Activated naive CD8-positive, alpha-beta T cell treated with anti-CD3 and anti-CD28 coated beads, Interleukin-2, amount 50 U/mL, for 24 hours (primary cell): ENCODE data around the gene HBM.
"Not testable (repeated sequence)": the region's sequence is repeated elsewhere in the genome, so short reads cannot be mapped to it uniquely, and the experiment has no call there.

Source experiments
- ATAC-seq: fragments of 150-1000 bp; cut with Tn5 transposase; one replicate; pipeline ENCODE4 v1.10.0; 2021
- DNase-seq: peaks from one replicate; pipeline ENCODE4 v3.0.0; 2021
- H3K27ac Mint-ChIP-seq: one replicate; pipeline ENCODE4 v1.8.0; 2021; ENCODE audit warnings: mild to moderate bottlenecking, mixed read lengths
- H3K27me3 Mint-ChIP-seq: one replicate; pipeline ENCODE4 v1.8.0; 2021; ENCODE audit warnings: mixed read lengths
- H3K36me3 Mint-ChIP-seq: one replicate; pipeline ENCODE4 v1.8.0; 2021; ENCODE audit warnings: low read depth, mixed read lengths
- H3K4me1 Mint-ChIP-seq: one replicate; pipeline ENCODE4 v1.8.0; 2021; ENCODE audit warnings: mixed read lengths
- H3K4me3 Mint-ChIP-seq: one replicate; pipeline ENCODE4 v1.8.0; 2021; ENCODE audit warnings: mild to moderate bottlenecking, moderate library complexity, mixed read lengths
- H3K9me3 Mint-ChIP-seq: one replicate; pipeline ENCODE4 v1.8.0; 2021; ENCODE audit warnings: mixed read lengths

Gene HBM

GRCh38 chr16:133716-134115, 32.1 kb upstream of the HBM start:
- Mint-ChIP-seq H3K4me3 (no peak overlapping the region), H3K27me3 (no peaks in the 10 kb centered on the region), H3K27ac (no peak overlapping the region), H3K4me1 (peaks cover 39% of the 10 kb centered on the region), H3K9me3 (no peaks in the 10 kb centered on the region), H3K36me3 (peaks cover 11% of the 10 kb centered on the region)
- ATAC-seq (no peak), DNase-seq (no peak)

- Mint-ChIP-seq H3K36me3 (peaks cover 11% of the 10 kb centered on the region), H3K27ac (peak overlapping the region; percentile 73), H3K4me3 (peak overlapping the region; percentile 86), H3K27me3 (no peaks in the 10 kb centered on the region), H3K9me3 (no peaks in the 10 kb centered on the region), H3K4me1 (peaks cover 24% of the 10 kb centered on the region)
- ATAC-seq (no peak), DNase-seq (peak; percentile 26)
These were observed 27.7 kb upstream of the HBM start for GRCh38 chr16:138049-138417.

GRCh38 chr16:140175-140857, 25.5 kb upstream of the HBM start:
- Mint-ChIP-seq H3K27me3 (peaks cover 10% of the 10 kb centered on the region), H3K4me3 (peak overlapping the region; percentile 50), H3K36me3 (peaks cover 5% of the 10 kb centered on the region), H3K4me1 (peaks cover 15% of the 10 kb centered on the region), H3K9me3 (no peaks in the 10 kb centered on the region), H3K27ac (no peak overlapping the region)
- ATAC-seq (no peak), DNase-seq (no peak)

GRCh38 chr16:142405-142967, 23.3 kb upstream of the HBM start:
- Mint-ChIP-seq H3K4me3 (no peak overlapping the region), H3K27ac (no peak overlapping the region)

GRCh38 chr16:143047-143446, 22.7 kb upstream of the HBM start:
- H3K27ac Mint-ChIP-seq: no peak overlapping the region
- H3K9me3 Mint-ChIP-seq: no peaks in the 10 kb centered on the region
- H3K4me3 Mint-ChIP-seq: no peak overlapping the region
- peaks cover 10% of the 10 kb centered on the region for H3K27me3 Mint-ChIP-seq
- H3K36me3 Mint-ChIP-seq: no peaks in the 10 kb centered on the region
- peaks cover 4% of the 10 kb centered on the region for H3K4me1 Mint-ChIP-seq
- ATAC-seq: no peak
- DNase-seq: no peak

More at GRCh38 chr16:142405-142967, 23.3 kb upstream of the HBM start:
- Mint-ChIP-seq H3K9me3 (no peaks in the 10 kb centered on the region), H3K36me3 (peaks cover 2% of the 10 kb centered on the region), H3K4me1 (peaks cover 4% of the 10 kb centered on the region), H3K27me3 (peaks cover 10% of the 10 kb centered on the region)
- ATAC-seq: no peak
- DNase-seq: no peak

GRCh38 chr16:143456-143855, 22.3 kb upstream of the HBM start:
- H3K36me3 Mint-ChIP-seq: no peaks in the 10 kb centered on the region
- H3K4me3 Mint-ChIP-seq: no peak overlapping the region
- H3K4me1 Mint-ChIP-seq: peaks cover 4% of the 10 kb centered on the region
- no peaks in the 10 kb centered on the region for H3K9me3 Mint-ChIP-seq
- H3K27ac Mint-ChIP-seq: no peak overlapping the region
- H3K27me3 Mint-ChIP-seq: peaks cover 13% of the 10 kb centered on the region
- ATAC-seq (no peak), DNase-seq (no peak)

- Mint-ChIP-seq H3K27ac (no peak overlapping the region), H3K9me3 (no peaks in the 10 kb centered on the region), H3K36me3 (no peaks in the 10 kb centered on the region), H3K27me3 (peaks cover 22% of the 10 kb centered on the region), H3K4me1 (no peaks in the 10 kb centered on the region), H3K4me3 (no peak overlapping the region)
- DNase-seq: no peak
- ATAC-seq: no peak
These were observed 21.0 kb upstream of the HBM start for GRCh38 chr16:144797-145252.

- ATAC-seq: no peak
- Mint-ChIP-seq H3K27ac (no peak overlapping the region), H3K36me3 (no peaks in the 10 kb centered on the region), H3K9me3 (no peaks in the 10 kb centered on the region), H3K4me3 (no peak overlapping the region), H3K27me3 (peaks cover 30% of the 10 kb centered on the region), H3K4me1 (no peaks in the 10 kb centered on the region)
- DNase-seq: no peak
These were observed 19.1 kb upstream of the HBM start for GRCh38 chr16:146646-147045.

GRCh38 chr16:149024-149660, 16.6 kb upstream of the HBM start:
- Mint-ChIP-seq H3K36me3 (no peaks in the 10 kb centered on the region), H3K27me3 (peaks cover 33% of the 10 kb centered on the region), H3K9me3 (no peaks in the 10 kb centered on the region), H3K4me3 (no peak overlapping the region), H3K4me1 (no peaks in the 10 kb centered on the region), H3K27ac (no peak overlapping the region)
- ATAC-seq (no peak), DNase-seq (no peak)

- Mint-ChIP-seq H3K9me3 (no peaks in the 10 kb centered on the region), H3K4me1 (peaks cover 5% of the 10 kb centered on the region), H3K27ac (no peak within 1 kb of the TSS), H3K4me3 (no peak within 1 kb of the TSS), H3K27me3 (peaks cover 50% of the 10 kb centered on the region), H3K36me3 (no peaks in the 10 kb centered on the region)
- DNase-seq (no peak), ATAC-seq (no peak)
These were observed 13.3 kb upstream of the HBM start, which contains the start of gene HBZ for GRCh38 chr16:152141-153128. Gene HBZ (plus strand): TSS chr16:152644. CDS start chr16:152910, 266 bp downstream.

GRCh38 chr16:153129-153521, 12.7 kb upstream of the HBM start:
- not testable (repeated sequence) for DNase-seq, H3K36me3 Mint-ChIP-seq, H3K9me3 Mint-ChIP-seq, H3K4me3 Mint-ChIP-seq, H3K27ac Mint-ChIP-seq, H3K4me1 Mint-ChIP-seq
- ATAC-seq: peak; percentile 27
- H3K27me3 Mint-ChIP-seq: peaks cover 54% of the 10 kb centered on the region

GRCh38 chr16:153550-154216, 12.1 kb upstream of the HBM start:
- H3K4me1 Mint-ChIP-seq, H3K4me3 Mint-ChIP-seq, H3K27ac Mint-ChIP-seq, H3K9me3 Mint-ChIP-seq, H3K36me3 Mint-ChIP-seq, DNase-seq: not testable (repeated sequence)
- peak; percentile 50 for ATAC-seq
- peaks cover 49% of the 10 kb centered on the region for H3K27me3 Mint-ChIP-seq

- Mint-ChIP-seq H3K4me3 (peak overlapping the region; percentile 50), H3K9me3 (no peaks in the 10 kb centered on the region), H3K27ac (no peak overlapping the region), H3K36me3 (no peaks in the 10 kb centered on the region), H3K27me3 (peaks cover 47% of the 10 kb centered on the region), H3K4me1 (peaks cover 5% of the 10 kb centered on the region)
- ATAC-seq (peak; percentile 31), DNase-seq (no peak)
These were observed 11.4 kb upstream of the HBM start for GRCh38 chr16:154217-155030.
